GM21515 (cell line): Measurements from ENCODE around the gene OR10D3.
A peak's percentile ranks its signal among the peaks of the same experiment; 100 is the strongest.
"Not testable (repeated sequence)": the region's sequence is repeated elsewhere in the genome, so short reads cannot be mapped to it uniquely, and the experiment has no call there.

Source experiments
- ATAC-seq: cut with Tn5 transposase; IDR thresholded peaks from one replicate; pipeline ENCODE4 v1.9.1; 2021; ENCODE audit not compliant: unreplicated experiment

The OR10D3 gene, protein sequence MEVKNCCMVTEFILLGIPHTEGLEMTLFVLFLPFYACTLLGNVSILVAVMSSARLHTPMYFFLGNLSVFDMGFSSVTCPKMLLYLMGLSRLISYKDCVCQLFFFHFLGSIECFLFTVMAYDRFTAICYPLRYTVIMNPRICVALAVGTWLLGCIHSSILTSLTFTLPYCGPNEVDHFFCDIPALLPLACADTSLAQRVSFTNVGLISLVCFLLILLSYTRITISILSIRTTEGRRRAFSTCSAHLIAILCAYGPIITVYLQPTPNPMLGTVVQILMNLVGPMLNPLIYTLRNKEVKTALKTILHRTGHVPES

DNA sequence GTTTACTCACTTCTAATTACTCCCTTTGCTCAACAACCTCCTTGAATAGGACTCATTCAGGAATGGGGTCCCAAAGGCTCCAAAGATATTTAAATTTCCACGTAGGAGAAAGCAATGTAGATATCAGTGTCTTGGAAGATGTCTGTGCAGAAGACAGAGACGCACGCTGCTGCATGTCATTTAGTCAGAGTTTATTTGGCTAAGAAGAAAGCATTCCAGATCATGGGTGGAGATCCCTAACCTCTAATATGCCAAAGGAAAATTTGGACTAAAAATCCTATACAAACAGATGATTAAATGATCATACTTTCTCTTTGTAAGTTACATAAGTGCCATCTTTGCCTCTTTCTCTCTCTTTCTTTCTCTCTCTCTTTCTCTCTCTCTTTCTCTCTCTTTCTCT, at the start of gene OR10D3:
TSS of gene OR10D3 (plus strand) at position 278 of the 400 bp plus-strand sequence. CDS start 1,925 bp downstream, outside the sequence.
- ATAC-seq = no peak

DNA sequence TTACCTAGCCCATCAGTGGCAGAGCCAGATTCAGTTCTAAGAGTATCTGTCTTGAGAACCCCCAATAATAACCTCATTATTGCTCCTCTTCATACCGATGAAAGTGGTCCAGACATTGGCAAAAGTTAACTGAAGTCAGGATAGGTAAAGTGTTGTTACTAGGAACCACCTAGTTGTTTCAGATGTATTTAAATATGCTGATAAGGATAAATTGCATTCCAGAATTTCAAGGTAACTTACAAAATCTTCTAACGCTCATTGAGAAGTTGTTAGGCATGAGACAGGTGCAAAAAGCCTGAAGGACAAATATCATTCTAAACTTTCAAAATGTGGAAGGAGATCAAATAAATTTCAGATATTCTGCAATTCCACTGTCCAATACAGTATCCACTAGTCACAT, 40.1 kb upstream of the OR10D3 start:
- no peak for ATAC-seq

DNA sequence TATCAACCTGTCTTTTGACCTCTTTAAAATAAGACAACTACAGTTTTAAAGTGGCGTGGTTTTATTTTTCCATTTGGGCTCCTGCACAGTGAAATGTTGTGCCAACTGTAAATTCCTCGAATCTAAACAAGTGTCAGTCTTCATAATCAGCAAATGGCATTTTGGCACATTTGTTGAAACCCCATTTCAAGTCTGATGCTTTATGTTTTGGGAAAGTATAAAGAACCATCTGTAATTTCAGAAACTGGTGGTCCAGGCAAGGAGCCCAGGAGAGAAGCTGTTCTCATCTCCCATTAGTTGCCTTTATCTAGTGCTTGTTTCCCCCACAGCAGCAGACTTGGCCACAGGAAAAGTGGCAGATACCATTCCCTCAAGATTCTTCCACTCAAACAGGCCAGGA, 35.2 kb upstream of the OR10D3 start:
- ATAC-seq = no peak

DNA sequence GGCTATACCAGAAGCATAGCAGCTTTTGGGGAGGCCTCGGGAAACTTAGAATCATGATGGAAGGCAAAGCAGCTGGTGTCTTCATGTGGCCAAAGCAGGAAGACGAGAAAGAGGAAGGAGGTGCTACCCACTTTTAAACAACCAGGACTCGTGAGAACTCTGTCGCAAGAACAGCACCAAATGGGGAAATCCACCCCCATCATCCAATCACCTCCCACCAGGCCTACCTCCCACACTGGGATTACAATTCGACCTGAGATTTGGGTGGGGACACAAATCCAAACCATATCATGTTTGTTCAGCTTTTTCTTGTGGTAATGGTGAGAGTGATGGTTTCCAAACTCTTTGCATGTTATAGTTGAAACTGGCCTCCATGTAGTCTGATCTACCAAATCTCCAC, 32.5 kb upstream of the OR10D3 start:
- no peak for ATAC-seq

DNA sequence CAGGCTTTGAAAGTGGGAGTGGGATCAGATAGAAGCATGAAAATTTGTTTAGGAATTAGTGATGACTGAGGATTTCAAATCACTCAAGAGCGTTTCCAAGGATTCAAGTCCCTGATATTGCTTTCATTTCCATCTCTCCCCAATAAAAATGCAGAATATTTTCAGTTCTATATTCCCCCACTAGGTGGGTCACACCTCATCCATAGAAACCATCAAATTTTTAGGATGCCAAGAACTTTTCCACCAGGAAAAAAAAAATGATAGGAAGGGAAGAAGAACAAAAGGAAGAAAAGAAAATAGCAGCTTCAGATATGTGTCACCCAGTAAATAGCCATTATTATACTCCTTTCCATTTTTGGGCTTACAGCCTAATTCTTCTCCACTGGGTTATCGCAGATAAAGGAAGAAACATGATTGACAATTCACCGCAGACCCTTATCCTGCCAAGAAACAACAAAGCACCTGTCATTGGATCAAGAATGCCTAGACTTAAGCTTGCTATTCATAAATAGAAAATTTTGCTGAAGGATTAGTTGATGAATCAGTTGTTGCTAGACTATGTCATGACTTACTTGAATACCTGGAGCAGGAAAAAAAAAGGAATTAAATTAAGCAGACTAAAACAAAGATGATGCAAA, 30.3 kb upstream of the OR10D3 start:
- no peak for ATAC-seq

DNA sequence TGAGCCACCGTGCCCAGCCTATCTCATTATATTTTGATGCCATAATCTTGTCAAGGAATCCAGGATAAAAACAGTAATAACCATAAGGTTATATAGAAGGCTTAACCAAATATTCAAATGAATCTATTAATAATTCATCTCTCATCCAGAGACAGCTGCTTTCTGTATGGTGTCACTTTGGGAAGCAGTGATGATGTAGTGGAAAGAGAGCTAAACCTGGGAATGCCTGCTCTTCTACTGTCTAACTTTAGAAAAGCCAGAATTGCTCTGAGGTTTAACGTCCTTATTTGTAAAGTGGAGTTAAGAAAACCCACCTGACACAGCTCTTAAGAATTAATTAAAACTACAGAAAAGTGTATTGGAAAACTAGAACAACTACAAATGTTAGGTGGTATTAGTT, 29.3 kb upstream of the OR10D3 start:
- no peak for ATAC-seq

DNA sequence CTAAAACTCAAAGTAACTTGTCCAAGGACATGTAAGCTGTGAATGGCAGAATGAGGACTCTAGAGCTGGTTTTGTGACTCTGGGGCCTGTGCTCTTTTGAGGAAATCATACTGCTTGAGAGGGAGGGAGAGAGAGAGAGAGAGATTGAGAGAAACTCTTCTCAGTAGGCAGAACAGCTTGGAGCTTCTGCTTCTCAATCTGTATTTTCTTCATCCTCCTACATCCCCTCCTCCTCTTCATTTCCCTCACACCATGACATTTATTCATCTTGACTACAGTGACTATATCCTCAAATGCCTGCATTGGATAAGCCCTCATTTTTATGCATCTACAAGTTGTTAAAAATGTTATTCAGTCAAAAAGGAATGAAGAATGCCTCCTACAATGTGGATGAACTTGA, 23.7 kb upstream of the OR10D3 start:
- no peak for ATAC-seq

DNA sequence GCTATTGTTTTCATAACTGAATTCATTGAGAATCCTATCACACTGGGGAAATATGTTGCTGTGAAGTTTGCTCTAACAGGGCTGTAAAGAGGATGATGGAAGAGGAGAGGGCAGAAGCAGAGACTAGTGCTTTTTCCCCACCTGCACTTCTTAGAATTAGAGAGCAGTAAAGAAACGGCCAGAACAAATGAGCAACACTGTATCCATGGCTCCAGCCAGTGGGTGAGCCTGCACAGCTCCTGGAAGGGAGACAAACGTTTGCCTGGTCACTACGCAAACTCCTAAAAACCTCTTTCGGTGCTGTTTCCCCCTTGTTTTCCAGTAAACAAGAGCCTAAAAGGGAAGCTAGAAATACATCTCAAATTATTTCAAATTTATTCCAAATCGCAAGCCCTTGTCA, 22.2 kb upstream of the OR10D3 start:
- no peak for ATAC-seq

DNA sequence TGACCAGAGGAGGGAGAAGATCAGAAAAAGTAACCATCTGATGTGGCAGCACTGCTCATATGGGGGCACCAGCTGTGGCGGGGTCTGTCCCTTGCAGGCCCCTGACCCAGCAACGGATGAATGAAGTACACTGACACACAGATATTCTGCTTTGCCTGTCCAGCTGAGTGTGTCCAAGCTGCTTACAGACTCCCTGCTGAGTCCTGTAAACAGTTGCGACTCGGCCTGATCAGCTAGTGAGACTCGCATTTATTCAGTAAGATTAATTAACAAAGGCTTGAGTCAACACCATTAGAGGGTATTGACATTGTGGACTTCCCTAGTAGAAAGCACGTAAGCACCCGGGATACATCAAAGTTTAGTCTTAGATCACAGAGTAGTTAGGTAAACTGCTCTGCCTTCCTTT, 15.3 kb upstream of the OR10D3 start:
- ATAC-seq = no peak

DNA sequence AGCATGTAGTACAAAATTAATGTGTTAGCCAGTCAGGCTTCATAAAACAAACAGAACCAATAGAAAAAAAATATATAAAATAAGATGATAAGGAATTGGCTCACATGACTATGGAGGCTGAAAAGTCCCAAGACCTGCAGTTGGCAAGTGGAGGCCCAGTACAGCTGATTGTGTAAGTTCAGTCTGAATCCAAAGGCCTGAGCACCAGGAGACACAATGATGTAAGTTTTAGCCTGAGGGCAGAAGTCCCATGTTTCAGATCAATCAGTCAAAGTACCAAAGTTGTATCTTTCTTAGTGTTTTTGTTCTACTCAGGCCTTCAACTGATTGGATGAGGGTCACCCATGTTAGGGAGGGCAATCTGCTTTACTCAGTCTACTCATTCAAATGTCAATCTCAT, 14.3 kb upstream of the OR10D3 start:
- no peak for ATAC-seq

DNA sequence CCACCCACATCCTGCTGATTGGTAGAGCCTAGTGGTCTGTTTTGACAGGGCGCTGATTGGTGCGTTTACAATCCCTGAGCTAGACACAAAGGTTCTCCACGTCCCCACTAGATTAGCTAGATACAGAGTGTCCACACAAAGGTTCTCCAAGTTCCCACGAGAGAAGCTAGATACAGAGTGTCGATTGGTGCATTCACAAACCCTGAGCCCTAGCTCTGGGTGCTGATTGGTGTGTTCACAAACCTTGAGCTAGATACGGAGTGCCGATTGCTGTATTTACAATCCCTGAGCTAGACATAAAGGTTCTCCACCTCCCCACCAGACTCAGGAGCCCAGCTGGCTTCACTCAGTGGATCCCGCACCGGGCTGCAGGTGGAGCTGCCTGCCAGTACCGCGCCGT, 12.8 kb upstream of the OR10D3 start:
- ATAC-seq = not testable (repeated sequence)

DNA sequence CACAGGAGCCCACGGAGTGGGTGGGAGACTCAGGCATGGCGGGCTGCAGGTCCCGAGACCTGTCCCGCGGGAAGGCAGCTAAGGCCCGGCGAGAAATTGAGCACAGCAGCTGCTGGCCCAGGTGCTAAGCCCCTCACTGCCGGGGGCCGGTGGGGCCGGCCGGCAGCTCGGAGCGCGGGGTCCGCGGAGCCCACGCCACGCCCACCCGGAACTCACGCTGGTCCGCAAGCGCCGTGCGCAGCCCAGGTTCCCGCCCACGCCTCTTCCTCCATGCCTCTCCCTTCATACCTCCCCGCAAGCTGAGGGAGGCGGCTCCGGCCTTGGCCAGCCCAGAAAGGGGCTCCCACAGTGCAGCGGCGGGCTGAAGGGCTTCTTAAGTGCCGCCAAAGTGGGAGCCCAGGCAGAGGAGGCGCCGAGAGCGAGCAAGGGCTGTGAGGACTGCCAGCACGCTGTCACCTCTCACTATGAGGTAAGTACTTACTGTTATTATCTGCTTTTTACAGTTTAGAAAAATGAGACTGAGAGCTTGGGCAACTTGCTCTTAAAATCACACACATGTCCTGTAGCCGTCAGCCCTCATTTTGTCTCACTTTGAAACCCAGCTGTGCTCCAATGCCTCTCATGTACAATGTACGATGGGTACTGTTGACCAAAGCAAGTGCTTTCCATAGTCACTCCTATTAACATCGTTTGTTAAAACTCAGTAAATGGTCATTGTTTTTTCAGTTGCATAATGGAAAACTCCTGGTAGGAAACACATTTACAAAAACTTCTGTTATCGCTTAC, 12.2 kb upstream of the OR10D3 start:
- no peak for ATAC-seq

DNA sequence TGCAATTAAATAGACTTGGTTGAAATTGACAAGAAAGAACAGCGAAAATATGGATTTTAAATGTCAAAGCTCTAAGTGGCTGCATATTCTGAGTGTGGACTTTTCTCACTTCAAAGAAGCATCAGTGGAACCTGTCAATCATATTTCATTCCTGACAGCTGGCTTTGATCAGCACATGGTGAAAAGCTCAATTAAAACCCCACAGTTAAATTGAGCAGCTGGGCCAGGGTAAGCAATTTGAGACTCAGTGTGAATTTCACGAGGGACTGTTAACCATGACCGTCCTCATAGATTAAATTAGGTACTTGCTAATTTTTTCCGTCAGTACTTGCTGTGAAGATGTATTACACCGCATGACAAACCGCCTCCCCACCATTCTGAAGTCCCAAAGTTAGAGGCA, 11.0 kb upstream of the OR10D3 start:
- ATAC-seq = no peak

DNA sequence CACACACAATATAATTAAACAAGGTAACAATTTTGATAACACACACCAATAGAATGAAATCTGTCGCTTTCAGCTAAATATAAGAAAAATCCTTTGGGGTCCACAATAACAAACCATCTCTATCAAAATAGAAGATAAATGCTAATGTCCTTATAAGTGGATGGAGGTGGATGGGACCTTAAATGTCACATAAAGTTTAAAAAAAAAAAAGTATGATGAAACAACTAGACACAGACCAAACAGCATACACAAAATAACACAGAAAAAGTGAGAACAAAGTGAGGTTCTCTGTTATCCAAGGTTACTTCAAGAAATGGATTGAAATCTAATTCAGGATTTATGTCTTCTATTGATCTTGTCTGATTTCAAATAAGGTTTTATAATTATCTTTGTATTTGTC, 10.5 kb upstream of the OR10D3 start:
- no peak for ATAC-seq

DNA sequence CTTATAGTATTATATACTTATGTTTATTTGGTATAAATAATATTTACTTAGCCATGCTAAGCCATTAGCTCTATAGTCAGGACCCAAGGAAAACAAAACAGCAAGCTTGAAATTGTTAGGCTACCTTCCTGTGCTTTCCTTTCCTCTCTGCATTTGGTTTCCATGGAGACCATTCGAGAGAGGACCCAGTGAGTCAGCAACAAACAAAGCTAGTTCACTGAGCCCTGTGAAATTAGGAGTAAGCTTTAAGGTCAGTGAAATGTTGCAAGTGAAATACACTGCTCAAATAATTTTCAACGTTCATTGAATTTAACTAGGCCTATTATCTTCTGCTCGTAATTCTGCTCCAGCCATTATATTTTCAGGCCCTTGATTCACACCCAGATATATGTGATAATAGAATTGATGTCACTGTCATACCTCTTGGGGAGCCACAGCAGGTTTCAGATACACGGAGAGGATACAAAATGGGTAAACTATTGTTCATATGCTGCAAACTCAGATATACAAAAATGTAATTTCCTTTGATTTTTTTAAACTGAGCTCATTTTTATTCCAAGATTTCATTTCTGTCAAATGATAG, 9.1 kb upstream of the OR10D3 start:
- ATAC-seq = no peak

DNA sequence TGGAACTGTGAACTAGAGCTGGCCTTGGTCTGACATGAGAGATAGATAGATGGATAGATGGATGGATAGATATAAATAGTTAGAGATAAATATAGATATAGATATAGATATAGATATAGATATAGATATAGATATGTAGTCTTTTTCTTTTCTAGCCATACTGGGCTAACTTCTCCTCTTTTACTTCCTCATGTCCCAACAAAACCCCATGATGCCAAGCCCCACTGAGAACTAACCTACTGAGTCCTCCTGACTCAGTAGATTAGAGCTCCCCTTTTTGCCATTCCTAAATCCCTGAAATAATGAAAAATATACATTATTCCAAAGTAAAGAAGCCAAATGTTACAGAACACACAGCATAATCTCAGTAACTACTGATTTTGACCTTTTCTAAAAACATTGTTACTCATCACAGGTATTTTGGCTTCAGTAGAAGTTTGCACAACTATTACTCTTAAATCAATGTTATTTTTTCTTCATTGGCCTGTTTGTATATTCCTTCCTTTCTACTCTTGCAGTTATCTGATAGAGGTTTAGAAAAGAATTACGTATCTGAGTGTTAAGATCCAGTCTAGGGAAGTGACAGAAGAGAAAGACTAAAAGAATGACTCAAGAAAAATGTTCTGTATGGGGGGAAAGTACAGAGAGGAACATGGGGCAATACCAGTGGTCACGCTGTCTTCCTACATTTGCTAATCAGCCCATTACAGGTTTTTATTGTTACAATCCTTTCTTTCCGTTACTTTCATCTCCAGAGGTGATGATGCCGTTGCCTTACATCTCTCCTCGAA, 6.0 kb upstream of the OR10D3 start:
- no peak for ATAC-seq

DNA sequence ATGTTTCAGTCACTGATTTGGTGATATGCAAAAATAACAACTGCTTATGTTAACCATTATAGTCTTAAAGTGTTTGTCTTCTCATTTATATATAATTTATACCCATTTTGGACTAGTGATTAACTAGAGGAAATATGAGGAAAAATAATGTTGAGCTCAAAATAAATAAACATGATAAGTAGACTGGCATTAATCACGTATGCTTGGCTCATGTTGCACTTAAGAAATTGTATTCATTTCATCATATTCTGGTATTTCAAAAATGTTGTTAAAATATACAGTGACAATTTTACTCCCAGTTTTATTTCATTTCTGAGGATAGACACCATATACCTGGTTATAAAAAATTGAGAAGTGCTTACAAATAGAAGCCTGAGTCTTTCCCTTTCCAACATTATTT, 3.8 kb upstream of the OR10D3 start:
- ATAC-seq = no peak

DNA sequence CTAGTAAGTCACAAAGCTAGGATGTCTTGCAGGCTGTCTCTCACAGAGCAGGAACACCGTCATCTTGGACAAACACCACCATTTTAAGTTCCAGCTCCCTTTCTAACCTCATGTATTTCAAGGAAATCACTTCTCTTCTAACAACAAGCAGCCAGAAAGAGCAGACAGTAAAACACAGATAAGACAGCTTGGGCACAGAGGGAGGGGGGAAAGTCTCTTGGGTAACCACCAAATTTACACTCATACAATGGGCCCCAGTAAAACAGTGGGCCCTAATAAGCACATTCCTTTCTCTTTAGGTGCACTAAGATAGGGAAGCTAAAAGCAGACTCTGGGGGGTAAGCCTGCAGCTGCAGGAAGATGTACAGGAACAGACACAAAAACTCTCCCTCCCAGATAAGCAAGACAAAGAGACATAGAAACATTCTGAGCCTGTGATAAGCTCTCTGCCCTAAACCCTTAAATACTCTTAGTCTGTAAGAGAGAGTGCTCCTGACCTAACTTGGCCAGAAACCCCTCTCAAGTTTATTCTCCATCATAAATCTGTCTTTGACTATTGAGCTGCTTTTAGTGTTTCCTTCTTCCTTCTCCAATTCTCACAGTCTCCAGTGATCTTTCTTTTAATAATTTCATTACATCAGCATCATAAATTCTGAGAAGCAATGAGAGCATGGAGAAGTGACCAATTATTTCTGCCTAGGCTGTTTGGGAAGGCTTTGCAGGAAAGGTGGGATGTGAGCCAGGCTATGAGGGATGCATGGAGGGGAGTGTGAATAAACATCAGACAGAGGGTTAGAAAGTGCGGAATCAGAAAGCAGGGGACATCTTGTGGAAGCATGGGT, 7.4 kb downstream of the OR10D3 start:
- no peak for ATAC-seq

DNA sequence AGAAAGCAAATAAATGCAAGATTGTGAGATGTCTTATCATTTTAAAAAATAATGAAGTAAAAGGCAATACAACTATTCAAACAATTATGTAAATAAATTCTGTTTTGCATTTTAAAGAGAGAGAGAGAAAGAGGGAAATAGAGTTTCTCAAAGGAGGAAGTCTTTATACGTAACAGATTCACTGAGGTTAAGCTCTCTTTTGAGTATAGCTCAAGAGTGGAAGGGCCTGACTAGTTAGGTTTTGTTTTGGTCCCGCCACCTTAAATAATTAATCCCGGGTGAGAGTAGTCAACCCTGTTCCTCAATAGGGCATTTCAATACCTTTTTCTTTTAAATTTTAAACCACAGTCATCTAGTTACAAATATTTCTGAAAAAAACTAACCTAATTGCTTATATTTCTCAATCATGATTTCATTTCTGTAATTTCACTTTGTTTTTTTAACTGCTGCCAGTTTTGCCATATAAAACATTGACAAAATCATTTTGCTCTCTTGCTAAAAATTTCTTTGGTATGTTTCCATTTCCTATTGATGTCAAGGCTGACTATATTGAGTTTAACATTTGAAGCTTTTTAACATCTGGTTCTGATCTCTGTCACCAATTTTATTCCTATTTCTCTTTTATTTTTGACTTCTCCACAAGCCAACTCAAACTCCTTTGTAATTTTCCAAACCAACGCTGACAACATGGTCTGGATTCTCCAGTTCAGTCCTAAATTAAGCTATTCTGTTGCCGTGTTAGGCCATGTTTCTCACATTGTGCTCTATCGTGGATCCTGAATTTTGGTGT, 10.3 kb downstream of the OR10D3 start:
- ATAC-seq = peak; percentile 61
